Muscle layer of duodenum (tissue), 2 donors: Measurements from ENCODE around the gene MAGI1.
A peak's percentile ranks its signal among the peaks of the same experiment; 100 is the strongest.

Source experiments
- H3K27ac ChIP-seq: one replicate; pipeline ENCODE4 v1.7.0; 2013; ENCODE audit warnings: mild to moderate bottlenecking, low read length
- H3K27me3 ChIP-seq: one replicate; pipeline ENCODE4 v1.7.0; 2013; ENCODE audit warnings: low read depth, mild to moderate bottlenecking, control low read depth, low read length
- H3K36me3 ChIP-seq, 2 donors: one replicate each; pipeline ENCODE4 v1.7.0; 2013; ENCODE audit warnings: low read length in 2 of 2, control low read depth in 1 of 2, mild to moderate bottlenecking in 1 of 2; ENCODE audit not compliant: insufficient read depth in 2 of 2, control insufficient read depth in 1 of 2
- H3K4me1 ChIP-seq, 2 donors: one replicate each; pipeline ENCODE4 v1.7.0; 2013; ENCODE audit warnings: low read length in 2 of 2, mild to moderate bottlenecking in 2 of 2, control low read depth in 1 of 2, moderate library complexity in 1 of 2; ENCODE audit not compliant: insufficient read depth in 2 of 2, control insufficient read depth in 1 of 2
- H3K4me3 ChIP-seq, 2 donors: one replicate each; pipeline ENCODE4 v1.7.0; 2013; ENCODE audit warnings: low read length in 2 of 2, low read depth in 1 of 2, mild to moderate bottlenecking in 1 of 2
- H3K9me3 ChIP-seq, 2 donors: one replicate each; pipeline ENCODE4 v1.7.0; 2013; ENCODE audit warnings: low read length in 2 of 2, control low read depth in 1 of 2, mild to moderate bottlenecking in 1 of 2; ENCODE audit not compliant: control insufficient read depth in 1 of 2
- donor health status: healthy.

Gene MAGI1

GRCh38 chr3:65604863-65605526 lies 433.7 kb downstream of the MAGI1 start:
- Histone ChIP-seq H3K27ac (no peak overlapping the region), H3K9me3 (no peaks in the 10 kb centered on the region), H3K4me1 (no peaks in the 10 kb centered on the region), H3K4me3 (no peak overlapping the region), H3K27me3 (no peaks in the 10 kb centered on the region), H3K36me3 (no peaks in the 10 kb centered on the region)

GRCh38 chr3:65603631-65604030 lies 435.1 kb downstream of the MAGI1 start:
- no peak overlapping the region for H3K27ac ChIP-seq
- no peaks in the 10 kb centered on the region for H3K27me3 ChIP-seq
- H3K36me3 ChIP-seq, result no peaks in the 10 kb centered on the region
- H3K4me3 ChIP-seq, result no peak overlapping the region
- H3K4me1 ChIP-seq, result no peaks in the 10 kb centered on the region
- H3K9me3 ChIP-seq, result no peaks in the 10 kb centered on the region

- no peak overlapping the region for H3K4me3 ChIP-seq
- no peaks in the 10 kb centered on the region for H3K9me3 ChIP-seq
- H3K27me3 ChIP-seq, result no peaks in the 10 kb centered on the region
- H3K36me3 ChIP-seq, result no peaks in the 10 kb centered on the region
- no peak overlapping the region for H3K27ac ChIP-seq
- H3K4me1 ChIP-seq, result peaks cover 0 to 12% of the 10 kb centered on the region in 2 donors
Measured at GRCh38 chr3:65600888-65601287, 437.8 kb downstream of the MAGI1 start.

- Histone ChIP-seq H3K4me1 (peaks cover 0 to 12% of the 10 kb centered on the region in 2 donors), H3K4me3 (peak overlapping the region in 1 of 2 donors; percentile 61), H3K36me3 (no peaks in the 10 kb centered on the region), H3K27me3 (no peaks in the 10 kb centered on the region), H3K27ac (no peak overlapping the region), H3K9me3 (no peaks in the 10 kb centered on the region)
Measured at GRCh38 chr3:65597952-65598413, 440.7 kb downstream of the MAGI1 start.

- no peaks in the 10 kb centered on the region for H3K36me3 ChIP-seq
- peaks cover 0 to 12% of the 10 kb centered on the region in 2 donors for H3K4me1 ChIP-seq
- H3K9me3 ChIP-seq, result no peaks in the 10 kb centered on the region
- H3K27ac ChIP-seq, result no peak overlapping the region
- H3K27me3 ChIP-seq, result no peaks in the 10 kb centered on the region
- peak overlapping the region; percentile 38 to 61 for H3K4me3 ChIP-seq
Measured at GRCh38 chr3:65597226-65597951, 441.3 kb downstream of the MAGI1 start.

GRCh38 chr3:65596571-65597225 lies 442.0 kb downstream of the MAGI1 start:
- Histone ChIP-seq H3K4me3 (peak overlapping the region in 1 of 2 donors; percentile 61), H3K27ac (no peak overlapping the region), H3K4me1 (peaks cover 0 to 12% of the 10 kb centered on the region in 2 donors), H3K27me3 (no peaks in the 10 kb centered on the region), H3K36me3 (no peaks in the 10 kb centered on the region), H3K9me3 (no peaks in the 10 kb centered on the region)

GRCh38 chr3:65596029-65596300 lies 442.8 kb downstream of the MAGI1 start:
- Histone ChIP-seq H3K4me3 (no peak overlapping the region), H3K9me3 (no peaks in the 10 kb centered on the region), H3K27me3 (no peaks in the 10 kb centered on the region), H3K27ac (no peak overlapping the region), H3K36me3 (no peaks in the 10 kb centered on the region), H3K4me1 (peaks cover 0 to 12% of the 10 kb centered on the region in 2 donors)

GRCh38 chr3:65595222-65596028 lies 443.3 kb downstream of the MAGI1 start:
- Histone ChIP-seq H3K9me3 (no peaks in the 10 kb centered on the region), H3K36me3 (no peaks in the 10 kb centered on the region), H3K4me3 (no peak overlapping the region), H3K27me3 (no peaks in the 10 kb centered on the region), H3K27ac (no peak overlapping the region), H3K4me1 (peaks cover 0 to 12% of the 10 kb centered on the region in 2 donors)

GRCh38 chr3:65593780-65594752 lies 444.7 kb downstream of the MAGI1 start:
- H3K4me1 ChIP-seq, result peaks cover 0 to 12% of the 10 kb centered on the region in 2 donors
- no peaks in the 10 kb centered on the region for H3K9me3 ChIP-seq
- H3K27ac ChIP-seq, result no peak overlapping the region
- no peak overlapping the region for H3K4me3 ChIP-seq
- no peaks in the 10 kb centered on the region for H3K27me3 ChIP-seq
- no peaks in the 10 kb centered on the region for H3K36me3 ChIP-seq

- no peaks in the 10 kb centered on the region for H3K36me3 ChIP-seq
Measured at GRCh38 chr3:65591313-65591712, 447.4 kb downstream of the MAGI1 start.

More at GRCh38 chr3:65591313-65591712, 447.4 kb downstream of the MAGI1 start:
- no peak overlapping the region for H3K27ac ChIP-seq
- H3K27me3 ChIP-seq, result no peaks in the 10 kb centered on the region
- no peaks in the 10 kb centered on the region for H3K9me3 ChIP-seq
- H3K4me1 ChIP-seq, result no peaks in the 10 kb centered on the region
- H3K4me3 ChIP-seq, result no peak overlapping the region
